Measurements from ENCODE around the gene COL6A2.

The COL6A2 gene

DNA sequence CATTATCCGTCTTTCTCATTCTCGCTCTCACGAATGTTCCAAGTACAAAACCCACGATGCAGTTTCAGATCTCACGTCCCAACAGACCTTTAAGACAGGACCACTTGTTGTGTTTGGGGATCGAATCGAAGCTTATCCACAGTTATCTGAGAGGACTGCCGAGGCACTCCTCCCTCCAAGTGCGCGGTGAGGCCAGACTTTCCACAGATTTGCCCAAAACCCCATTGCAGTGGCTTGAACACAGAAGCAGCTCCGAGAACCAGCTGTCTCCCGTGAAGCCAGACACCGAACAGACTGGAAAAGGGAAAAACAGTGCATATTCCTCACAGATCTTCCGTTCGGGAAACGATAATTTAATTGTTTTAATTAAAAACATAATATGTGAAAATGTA lies 46.5 kb upstream of the COL6A2 start:
- no peaks in the 10 kb centered on the region for H3K36me3 ChIP-seq
- intact Hi-C loops (cut with DNase I; ENCODE audit: low total_unique reads) = no loop called here
- no peaks in the 10 kb centered on the region for H3K9me3 ChIP-seq
- no peak overlapping the region for H3K4me3 ChIP-seq
- no peak for DNase-seq
- no peaks in the 10 kb centered on the region for H3K27me3 ChIP-seq
- peaks cover 12 to 40% (median 33%) of the 10 kb centered on the region in 4 donors for H3K4me1 ChIP-seq
- TF ChIP-seq, protein P1, sequence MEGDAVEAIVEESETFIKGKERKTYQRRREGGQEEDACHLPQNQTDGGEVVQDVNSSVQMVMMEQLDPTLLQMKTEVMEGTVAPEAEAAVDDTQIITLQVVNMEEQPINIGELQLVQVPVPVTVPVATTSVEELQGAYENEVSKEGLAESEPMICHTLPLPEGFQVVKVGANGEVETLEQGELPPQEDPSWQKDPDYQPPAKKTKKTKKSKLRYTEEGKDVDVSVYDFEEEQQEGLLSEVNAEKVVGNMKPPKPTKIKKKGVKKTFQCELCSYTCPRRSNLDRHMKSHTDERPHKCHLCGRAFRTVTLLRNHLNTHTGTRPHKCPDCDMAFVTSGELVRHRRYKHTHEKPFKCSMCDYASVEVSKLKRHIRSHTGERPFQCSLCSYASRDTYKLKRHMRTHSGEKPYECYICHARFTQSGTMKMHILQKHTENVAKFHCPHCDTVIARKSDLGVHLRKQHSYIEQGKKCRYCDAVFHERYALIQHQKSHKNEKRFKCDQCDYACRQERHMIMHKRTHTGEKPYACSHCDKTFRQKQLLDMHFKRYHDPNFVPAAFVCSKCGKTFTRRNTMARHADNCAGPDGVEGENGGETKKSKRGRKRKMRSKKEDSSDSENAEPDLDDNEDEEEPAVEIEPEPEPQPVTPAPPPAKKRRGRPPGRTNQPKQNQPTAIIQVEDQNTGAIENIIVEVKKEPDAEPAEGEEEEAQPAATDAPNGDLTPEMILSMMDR (IDR thresholded peaks at IDR 0.05) = no peak
- peak overlapping the region; percentile 64 to 74 for H3K27ac ChIP-seq

DNA sequence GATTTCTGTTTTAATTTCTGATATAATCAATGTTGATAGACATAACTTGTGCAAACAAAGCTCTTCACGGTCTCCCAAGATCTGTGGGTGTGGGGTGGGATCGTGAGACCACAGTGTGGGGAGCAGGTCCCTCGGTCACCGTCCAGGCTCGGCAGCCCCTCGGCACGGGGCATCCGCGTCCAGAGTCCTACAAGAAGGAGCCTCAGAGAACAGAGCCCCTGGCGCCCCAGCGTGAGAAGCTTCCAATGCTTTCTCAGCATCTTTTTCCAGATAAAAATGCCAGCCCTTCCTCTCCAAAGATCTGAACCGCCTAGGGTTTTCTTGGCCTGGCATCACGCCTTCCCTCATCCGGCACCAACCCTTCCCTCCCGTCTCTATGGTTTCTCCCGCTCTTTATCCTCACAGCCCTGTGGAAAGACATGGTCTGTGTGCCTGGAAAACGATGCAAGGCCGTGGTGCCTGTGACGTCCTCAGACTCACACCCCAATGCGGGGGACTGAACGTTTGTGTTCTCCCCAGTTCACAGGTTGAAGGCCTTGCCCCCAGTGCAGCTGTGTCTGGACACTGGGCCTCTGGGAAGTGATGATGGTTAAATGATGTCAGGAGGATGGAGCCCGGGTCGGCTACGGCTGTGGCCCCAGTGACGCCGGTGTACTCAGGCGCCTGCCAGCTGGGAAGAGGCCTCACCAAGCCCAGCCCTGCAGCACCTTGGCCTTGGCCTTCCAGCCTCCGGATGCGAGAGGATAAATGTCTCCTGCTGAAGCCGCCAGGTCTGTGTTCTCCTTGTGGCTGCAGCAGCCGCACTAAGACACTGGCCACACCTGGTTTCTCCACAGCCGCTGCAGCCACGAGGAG lies 45.9 kb upstream of the COL6A2 start:
- Histone ChIP-seq H3K27ac (peak overlapping the region; percentile 74 to 90), H3K27me3 (no peaks in the 10 kb centered on the region), H3K9me3 (no peaks in the 10 kb centered on the region), H3K4me1 (peaks cover 12 to 45% (median 39%) of the 10 kb centered on the region in 4 donors), H3K36me3 (no peaks in the 10 kb centered on the region), H3K4me3 (no peak overlapping the region)
- TF ChIP-seq, protein P1 (IDR thresholded peaks at IDR 0.05) = no peak
- DNase-seq = no peak
- intact Hi-C loops (cut with DNase I; ENCODE audit: low total_unique reads) = no loop called here

DNA sequence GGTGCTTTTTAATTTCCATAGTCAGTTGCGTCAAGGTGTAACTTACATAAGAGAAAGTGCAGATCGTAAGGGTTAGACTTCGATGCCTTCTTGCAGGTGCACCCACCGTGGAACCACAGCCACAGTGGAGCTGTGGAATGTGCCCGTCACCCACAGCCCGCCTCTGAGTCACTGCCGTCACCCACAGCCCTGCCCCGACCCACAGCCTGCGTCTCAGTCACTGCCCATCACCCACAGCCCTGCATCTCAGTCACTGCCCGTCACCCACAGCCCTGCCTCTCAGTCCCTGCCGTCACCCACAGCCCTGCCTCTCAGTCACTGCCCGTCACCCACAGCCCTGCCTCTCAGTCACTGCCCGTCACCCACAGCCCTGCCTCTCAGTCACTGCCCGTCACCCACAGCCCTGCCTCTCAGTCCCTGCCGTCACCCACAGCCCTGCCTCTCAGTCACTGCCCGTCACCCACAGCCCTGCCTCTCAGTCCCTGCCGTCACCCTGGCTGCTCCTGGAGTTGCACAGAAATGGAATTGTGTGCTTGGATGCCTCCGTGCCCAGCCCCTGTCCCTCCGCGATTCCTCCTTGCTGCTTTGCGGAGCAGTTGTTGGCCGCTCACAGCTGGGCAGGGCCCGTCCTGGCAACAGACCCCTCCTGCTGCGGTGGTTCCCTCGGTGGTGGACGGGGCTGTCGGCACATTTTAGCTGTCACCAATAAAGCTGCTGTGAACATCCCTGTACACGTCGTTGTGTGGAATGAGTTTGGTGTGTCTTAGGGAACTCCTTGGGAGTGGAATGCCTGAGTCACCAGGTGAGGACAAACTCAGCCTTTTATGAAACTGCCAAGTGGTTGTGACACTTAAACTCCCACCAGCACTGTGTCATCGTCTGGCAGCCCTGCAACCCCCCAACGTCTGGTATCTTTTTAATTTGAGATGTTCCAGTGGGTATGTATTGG lies 44.9 kb upstream of the COL6A2 start:
- intact Hi-C loops (cut with DNase I; ENCODE audit: low total_unique reads) = no loop called here
- no peak for DNase-seq
- Histone ChIP-seq H3K36me3 (no peaks in the 10 kb centered on the region), H3K4me1 (peaks cover 12 to 54% (median 45%) of the 10 kb centered on the region in 4 donors), H3K27me3 (no peaks in the 10 kb centered on the region), H3K4me3 (peak overlapping the region in 1 of 2 donors; percentile 23), H3K27ac (peak overlapping the region in 1 of 2 donors; percentile 90), H3K9me3 (no peaks in the 10 kb centered on the region)
- TF ChIP-seq, protein P1 (IDR thresholded peaks at IDR 0.05) = no peak

DNA sequence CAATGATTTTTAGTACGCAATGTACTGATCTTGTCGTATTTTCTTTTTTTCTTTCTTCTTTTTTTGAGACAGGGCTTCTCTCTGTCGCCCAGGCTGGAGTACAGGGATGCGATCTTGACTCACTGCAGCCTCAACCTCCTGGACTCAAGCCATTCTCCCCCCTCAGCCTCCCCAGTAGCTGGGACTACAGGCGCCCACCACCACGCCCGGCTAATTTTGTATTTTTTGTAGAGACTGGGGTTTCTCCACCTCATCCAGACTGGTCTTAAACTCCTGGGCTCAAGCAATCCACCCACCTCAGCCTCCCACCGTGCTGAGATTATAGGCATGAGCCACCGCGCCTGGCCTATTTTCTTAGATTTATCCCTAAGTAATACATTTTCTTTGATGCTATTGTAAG lies 43.9 kb upstream of the COL6A2 start:
- TF ChIP-seq, protein P1 (IDR thresholded peaks at IDR 0.05) = no peak
- no peaks in the 10 kb centered on the region for H3K9me3 ChIP-seq
- H3K27ac ChIP-seq = peak overlapping the region; percentile 90 to 97
- H3K4me3 ChIP-seq = no peak overlapping the region
- peaks cover 12 to 52% (median 45%) of the 10 kb centered on the region in 4 donors for H3K4me1 ChIP-seq
- no peaks in the 10 kb centered on the region for H3K27me3 ChIP-seq
- no peak for DNase-seq
- intact Hi-C loops (cut with DNase I; ENCODE audit: low total_unique reads) = loop anchor here (2.0 kb wide), 1 partner anchor 71 kb away; no protein-coding TSS in a partner anchor
- H3K36me3 ChIP-seq = no peaks in the 10 kb centered on the region

DNA sequence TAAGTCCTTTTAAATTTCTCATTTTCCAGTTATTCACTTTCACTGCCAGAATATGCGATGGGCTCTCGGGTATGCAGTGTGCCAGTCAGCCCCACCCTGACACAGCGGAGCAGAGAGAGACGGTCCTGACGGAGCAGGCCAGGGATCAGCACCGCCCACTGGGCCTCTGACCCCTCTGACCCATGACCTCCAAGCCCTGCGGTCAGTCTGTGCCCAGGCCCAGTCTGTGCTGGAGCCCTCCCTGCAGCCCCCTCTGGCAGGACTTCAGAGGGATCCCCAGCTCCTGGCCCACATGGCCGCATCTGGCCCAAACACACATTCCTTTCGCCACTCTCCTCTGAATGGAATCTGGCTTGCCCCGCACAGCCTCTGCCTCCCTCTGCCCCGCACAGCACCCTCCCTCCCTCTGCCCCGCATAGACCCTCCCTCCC lies 43.4 kb upstream of the COL6A2 start:
- TF ChIP-seq, protein P1 (IDR thresholded peaks at IDR 0.05) = no peak
- Histone ChIP-seq H3K36me3 (no peaks in the 10 kb centered on the region), H3K27ac (peak overlapping the region; percentile 90 to 97), H3K4me3 (no peak overlapping the region), H3K4me1 (peaks cover 12 to 50% (median 45%) of the 10 kb centered on the region in 4 donors), H3K9me3 (no peaks in the 10 kb centered on the region), H3K27me3 (no peaks in the 10 kb centered on the region)
- DNase-seq = no peak
- intact Hi-C loops (cut with DNase I; ENCODE audit: low total_unique reads) = loop anchor here (2.0 kb wide), 1 partner anchor 72 kb away; no protein-coding TSS in a partner anchor

Data from tibial artery (tissue), 4 donors.